SK-N-SH (cell line): ENCODE data around the gene PBX3.

ENCODE experiments used
- EP300 ChIP-seq, 2 experiments: IDR thresholded peaks; 2 replicates each; pipeline versions ENCODE4 v1.4.0 to v1.6.1; 2012; ENCODE audit warnings: borderline replicate concordance in 1 of 2, low read depth in 1 of 2, low read length in 1 of 2
- JUND ChIP-seq: IDR thresholded peaks from 2 replicates; pipeline ENCODE4 v1.4.0; 2012
- MEF2A ChIP-seq: IDR thresholded peaks from 2 replicates; pipeline ENCODE4 v1.4.0; 2012; ENCODE audit warnings: low read depth, borderline replicate concordance
- PBX3 ChIP-seq: IDR thresholded peaks from 2 replicates; pipeline ENCODE4; 2012
- POLR2AphosphoS5 ChIP-seq: IDR thresholded peaks from 2 replicates; pipeline ENCODE4 v1.6.1; 2012; ENCODE audit warnings: low read depth, low read length
- REST ChIP-seq: IDR thresholded peaks from 2 replicates; pipeline ENCODE4 v1.6.1; 2012; ENCODE audit warnings: mild to moderate bottlenecking, low read depth, low read length, moderate library complexity
- ZBTB33 ChIP-seq: IDR thresholded peaks from 2 replicates; pipeline ENCODE4 v1.4.0; 2012; ENCODE audit warnings: low read depth, borderline replicate concordance
- TF ChIP-seq, protein P1 (sequence below): fragments of 200-600 bp; sonication (generic); IDR thresholded peaks from 2 replicates; pipeline ENCODE4 v1.6.1; 2017; ENCODE audit warnings: antibody characterized with exemption, mild to moderate bottlenecking, moderate library complexity

- no peak for TF ChIP-seq POLR2AphosphoS5
- no peak for TF ChIP-seq EP300 (IDR thresholded peaks at IDR 0.05; ENCODE audit: borderline replicate concordance in 1 of 2, low read depth in 1 of 2, low read length in 1 of 2)
- TF ChIP-seq, protein P1, sequence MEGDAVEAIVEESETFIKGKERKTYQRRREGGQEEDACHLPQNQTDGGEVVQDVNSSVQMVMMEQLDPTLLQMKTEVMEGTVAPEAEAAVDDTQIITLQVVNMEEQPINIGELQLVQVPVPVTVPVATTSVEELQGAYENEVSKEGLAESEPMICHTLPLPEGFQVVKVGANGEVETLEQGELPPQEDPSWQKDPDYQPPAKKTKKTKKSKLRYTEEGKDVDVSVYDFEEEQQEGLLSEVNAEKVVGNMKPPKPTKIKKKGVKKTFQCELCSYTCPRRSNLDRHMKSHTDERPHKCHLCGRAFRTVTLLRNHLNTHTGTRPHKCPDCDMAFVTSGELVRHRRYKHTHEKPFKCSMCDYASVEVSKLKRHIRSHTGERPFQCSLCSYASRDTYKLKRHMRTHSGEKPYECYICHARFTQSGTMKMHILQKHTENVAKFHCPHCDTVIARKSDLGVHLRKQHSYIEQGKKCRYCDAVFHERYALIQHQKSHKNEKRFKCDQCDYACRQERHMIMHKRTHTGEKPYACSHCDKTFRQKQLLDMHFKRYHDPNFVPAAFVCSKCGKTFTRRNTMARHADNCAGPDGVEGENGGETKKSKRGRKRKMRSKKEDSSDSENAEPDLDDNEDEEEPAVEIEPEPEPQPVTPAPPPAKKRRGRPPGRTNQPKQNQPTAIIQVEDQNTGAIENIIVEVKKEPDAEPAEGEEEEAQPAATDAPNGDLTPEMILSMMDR, result no peak
- no peak for TF ChIP-seq PBX3
- no peak for TF ChIP-seq ZBTB33
- no peak for TF ChIP-seq REST
- no peak for TF ChIP-seq JUND
- no peak for TF ChIP-seq MEF2A
These were observed 105.2 kb downstream of the PBX3 start for GRCh38 chr9:125852386-125852785.
